ENCODE measurements around the gene EYA2.

Gene EYA2

GRCh38 chr20:46941404-46941803, 46.8 kb downstream of the EYA2 start:
- no peak overlapping the region for H3K4me3 ChIP-seq
- H3K36me3 ChIP-seq (replicated peaks): no peaks in the 10 kb centered on the region
- no peaks in the 10 kb centered on the region for H3K9me3 ChIP-seq
- in situ Hi-C loops (cut with MboI; ENCODE audit: low sequenced_read_pairs): no loop called here
- H3K4me1 ChIP-seq: no peaks in the 10 kb centered on the region
- no peak for DNase-seq (ENCODE audit: low spot score in 2 of 2)
- H3K27me3 ChIP-seq (ENCODE audit: low read depth): no peaks in the 10 kb centered on the region; the same call in 1 of the 2 replicates

- Histone ChIP-seq H3K4me1 (no peaks in the 10 kb centered on the region), H3K9me3 (no peaks in the 10 kb centered on the region), H3K4me3 (no peak overlapping the region), H3K27me3 (ENCODE audit: low read depth) (no peaks in the 10 kb centered on the region; the same call in 1 of the 2 replicates), H3K36me3 (replicated peaks) (no peaks in the 10 kb centered on the region)
- DNase-seq (ENCODE audit: low spot score in 2 of 2): no peak
- in situ Hi-C loops (cut with MboI; ENCODE audit: low sequenced_read_pairs): no loop called here
Measured at GRCh38 chr20:46943861-46944591, 49.4 kb downstream of the EYA2 start.

- no peak overlapping the region for H3K4me3 ChIP-seq
- no peaks in the 10 kb centered on the region; the same call in 1 of the 2 replicates for H3K27me3 ChIP-seq (ENCODE audit: low read depth)
- no peak for DNase-seq (ENCODE audit: low spot score in 2 of 2)
- H3K36me3 ChIP-seq (replicated peaks): no peaks in the 10 kb centered on the region
- in situ Hi-C loops (cut with MboI; ENCODE audit: low sequenced_read_pairs): no loop called here
- H3K9me3 ChIP-seq: no peaks in the 10 kb centered on the region
- no peaks in the 10 kb centered on the region for H3K4me1 ChIP-seq
Measured at GRCh38 chr20:46945465-46945864, 50.8 kb downstream of the EYA2 start.

- Histone ChIP-seq H3K9me3 (no peaks in the 10 kb centered on the region), H3K4me3 (no peak overlapping the region), H3K36me3 (replicated peaks) (no peaks in the 10 kb centered on the region), H3K27me3 (ENCODE audit: low read depth) (no peaks in the 10 kb centered on the region; the same call in 1 of the 2 replicates), H3K4me1 (no peaks in the 10 kb centered on the region)
- DNase-seq (ENCODE audit: low spot score in 2 of 2): no peak
- in situ Hi-C loops (cut with MboI; ENCODE audit: low sequenced_read_pairs): no loop called here
Measured at GRCh38 chr20:46946181-46946624, 51.6 kb downstream of the EYA2 start.

- Histone ChIP-seq H3K4me1 (no peaks in the 10 kb centered on the region), H3K9me3 (no peaks in the 10 kb centered on the region), H3K4me3 (no peak overlapping the region), H3K27me3 (ENCODE audit: low read depth) (no peaks in the 10 kb centered on the region; the same call in 1 of the 2 replicates), H3K36me3 (replicated peaks) (no peaks in the 10 kb centered on the region)
- in situ Hi-C loops (cut with MboI; ENCODE audit: low sequenced_read_pairs): no loop called here
- DNase-seq (ENCODE audit: low spot score in 2 of 2): no peak
Measured at GRCh38 chr20:46946796-46947195, 52.2 kb downstream of the EYA2 start.

- no peaks in the 10 kb centered on the region for H3K4me1 ChIP-seq
- in situ Hi-C loops (cut with MboI; ENCODE audit: low sequenced_read_pairs): no loop called here
- H3K4me3 ChIP-seq: no peak overlapping the region
- H3K9me3 ChIP-seq: no peaks in the 10 kb centered on the region
- H3K27me3 ChIP-seq (ENCODE audit: low read depth): no peaks in the 10 kb centered on the region
- no peaks in the 10 kb centered on the region for H3K36me3 ChIP-seq (replicated peaks)
- no peak for DNase-seq (ENCODE audit: low spot score in 2 of 2)
Measured at GRCh38 chr20:46948081-46948480, 53.4 kb downstream of the EYA2 start.

- no peak for DNase-seq (ENCODE audit: low spot score in 2 of 2)
- in situ Hi-C loops (cut with MboI; ENCODE audit: low sequenced_read_pairs): no loop called here
- Histone ChIP-seq H3K4me3 (no peak overlapping the region), H3K27me3 (ENCODE audit: low read depth) (no peaks in the 10 kb centered on the region), H3K9me3 (no peaks in the 10 kb centered on the region), H3K4me1 (no peaks in the 10 kb centered on the region), H3K36me3 (replicated peaks) (no peaks in the 10 kb centered on the region)
Measured at GRCh38 chr20:46951405-46951804, 56.8 kb downstream of the EYA2 start.

GRCh38 chr20:46951840-46952497, 57.3 kb downstream of the EYA2 start:
- no peaks in the 10 kb centered on the region for H3K36me3 ChIP-seq (replicated peaks)
- in situ Hi-C loops (cut with MboI; ENCODE audit: low sequenced_read_pairs): no loop called here
- no peaks in the 10 kb centered on the region for H3K9me3 ChIP-seq
- no peaks in the 10 kb centered on the region for H3K4me1 ChIP-seq
- H3K4me3 ChIP-seq: no peak overlapping the region
- no peak for DNase-seq (ENCODE audit: low spot score in 2 of 2)
- no peaks in the 10 kb centered on the region for H3K27me3 ChIP-seq (ENCODE audit: low read depth)

GRCh38 chr20:46953596-46953995, 59.0 kb downstream of the EYA2 start:
- in situ Hi-C loops (cut with MboI; ENCODE audit: low sequenced_read_pairs): no loop called here
- H3K9me3 ChIP-seq: no peaks in the 10 kb centered on the region
- DNase-seq (ENCODE audit: low spot score in 2 of 2): no peak

GRCh38 chr20:46954490-46955038, 59.9 kb downstream of the EYA2 start:
- H3K4me3 ChIP-seq: no peak overlapping the region
- no peaks in the 10 kb centered on the region for H3K4me1 ChIP-seq
- in situ Hi-C loops (cut with MboI; ENCODE audit: low sequenced_read_pairs): no loop called here
- DNase-seq (ENCODE audit: low spot score in 2 of 2): no peak
- H3K9me3 ChIP-seq: no peaks in the 10 kb centered on the region
- H3K36me3 ChIP-seq (replicated peaks): no peaks in the 10 kb centered on the region
- H3K27me3 ChIP-seq (ENCODE audit: low read depth): no peaks in the 10 kb centered on the region

More at GRCh38 chr20:46953596-46953995, 59.0 kb downstream of the EYA2 start:
- H3K4me3 ChIP-seq: no peak overlapping the region
- H3K4me1 ChIP-seq: no peaks in the 10 kb centered on the region
- no peaks in the 10 kb centered on the region for H3K36me3 ChIP-seq (replicated peaks)
- no peaks in the 10 kb centered on the region for H3K27me3 ChIP-seq (ENCODE audit: low read depth)

GRCh38 chr20:46955601-46956556, 61.2 kb downstream of the EYA2 start:
- Histone ChIP-seq H3K4me1 (no peaks in the 10 kb centered on the region), H3K4me3 (no peak overlapping the region), H3K36me3 (replicated peaks) (no peaks in the 10 kb centered on the region), H3K9me3 (no peaks in the 10 kb centered on the region), H3K27me3 (ENCODE audit: low read depth) (no peaks in the 10 kb centered on the region)
- DNase-seq (ENCODE audit: low spot score in 2 of 2): no peak
- in situ Hi-C loops (cut with MboI; ENCODE audit: low sequenced_read_pairs): no loop called here

- no peaks in the 10 kb centered on the region for H3K9me3 ChIP-seq
- no peaks in the 10 kb centered on the region for H3K27me3 ChIP-seq (ENCODE audit: low read depth)
- H3K4me1 ChIP-seq: no peaks in the 10 kb centered on the region
- in situ Hi-C loops (cut with MboI; ENCODE audit: low sequenced_read_pairs): no loop called here
- no peak overlapping the region for H3K4me3 ChIP-seq
- no peak for DNase-seq (ENCODE audit: low spot score in 2 of 2)
- H3K36me3 ChIP-seq (replicated peaks): no peaks in the 10 kb centered on the region
Measured at GRCh38 chr20:46959081-46959692, 64.5 kb downstream of the EYA2 start.

- in situ Hi-C loops (cut with MboI; ENCODE audit: low sequenced_read_pairs): no loop called here
- Histone ChIP-seq H3K9me3 (no peaks in the 10 kb centered on the region), H3K36me3 (replicated peaks) (no peaks in the 10 kb centered on the region), H3K4me3 (no peak overlapping the region), H3K4me1 (no peaks in the 10 kb centered on the region), H3K27me3 (ENCODE audit: low read depth) (no peaks in the 10 kb centered on the region)
- DNase-seq (ENCODE audit: low spot score in 2 of 2): no peak
Measured at GRCh38 chr20:46959821-46960220, 65.2 kb downstream of the EYA2 start.
